Measurements from ENCODE around the gene HEPH. TPM values are rescaled to one million over a fixed set of nuclear protein-coding genes. Genes with fewer than 3 reads are reported as not detected.

HEPH gene
- total and polyA plus RNA-seq, 9 of the 15 experiments (the other 6 are each of a cell fraction or from before 2014, with no cell fraction given): 22.4 to 67.6 (median 42.9) TPM

DNA sequence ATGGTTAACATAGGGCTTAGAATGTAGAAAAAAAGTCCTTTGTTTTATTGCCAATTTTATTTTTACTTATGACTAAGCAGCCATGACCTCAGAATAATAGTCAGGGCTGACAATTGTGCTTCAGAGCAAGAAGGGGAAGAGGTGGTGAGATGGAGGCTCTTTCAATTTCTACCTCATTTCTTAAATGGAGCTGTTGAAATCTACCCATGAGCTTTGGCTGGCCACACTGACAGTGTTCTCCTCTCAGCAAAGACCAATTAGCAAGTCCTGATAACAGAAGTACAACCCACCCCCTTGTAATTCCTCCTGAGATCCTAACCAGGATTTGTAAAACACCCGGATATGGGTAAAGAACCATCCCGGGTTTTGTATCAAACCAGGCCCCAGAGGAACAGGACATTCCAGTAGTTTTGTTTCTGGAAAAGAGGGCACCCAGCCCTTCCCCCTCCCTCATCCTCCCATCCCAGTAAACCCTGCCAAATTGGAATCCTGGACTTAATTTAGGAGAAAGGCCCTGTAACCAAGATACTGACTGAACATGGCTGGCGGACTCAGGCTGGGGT lies at the start of gene HEPH (continued):
- TF ChIP-seq ASH1L (IDR thresholded peaks at IDR 0.05; ENCODE audit: borderline replicate concordance, low read depth, partially characterized antibody) (no peak), MTF1 (CRISPR knock-in tag; IDR thresholded peaks at IDR 0.05; ENCODE audit: borderline replicate concordance) (no peak), HCFC1 (IDR thresholded peaks at IDR 0.05; ENCODE audit: low read depth, low read length) (0 out of 2 replicates have a peak, but pooled peaks have one; percentile 28), PCBP1 (IDR thresholded peaks at IDR 0.05; ENCODE audit: low read depth, low read length, poor library complexity, severe bottlenecking) (no peak), ZNF184 (CRISPR knock-in tag; IDR thresholded peaks at IDR 0.05) (no peak), POLR2A (conservative IDR thresholded peaks at IDR 0.05) (peak; percentile 72), RBM14 (IDR thresholded peaks at IDR 0.05; ENCODE audit: borderline replicate concordance, insufficient read depth, low read depth, low read length) (no peak), SLC30A9 (CRISPR knock-in tag; IDR thresholded peaks at IDR 0.05) (no peak), SNIP1 (IDR thresholded peaks at IDR 0.05; ENCODE audit: low read depth) (no peak), ZEB2 (IDR thresholded peaks at IDR 0.05) (peak; percentile 20; the same call in 1 of the 2 replicates), NFXL1 (CRISPR knock-in tag; IDR thresholded peaks at IDR 0.05) (no peak), SIN3B (IDR thresholded peaks at IDR 0.05; ENCODE audit: low read depth) (no peak), CBX8 (IDR thresholded peaks at IDR 0.05; ENCODE audit: borderline replicate concordance, extremely low read depth, low read depth, low read length, poor library complexity, severe bottlenecking) (no peak), NR2F6 (CRISPR knock-in tag; IDR thresholded peaks at IDR 0.05) (no peak), EHMT2 (IDR thresholded peaks at IDR 0.05) (peak; percentile 50; the same call in 1 of the 2 replicates), ELF1 (tag; IDR thresholded peaks at IDR 0.05) (0 out of 2 replicates have a peak, but pooled peaks have one; percentile 25), MEF2A (IDR thresholded peaks at IDR 0.05; ENCODE audit: control insufficient read depth, low read depth, low read length) (0 out of 2 replicates have a peak, but pooled peaks have one; percentile 31), PTBP1 (IDR thresholded peaks at IDR 0.05; ENCODE audit: low read depth, low read length) (no peak), L3MBTL2 (IDR thresholded peaks at IDR 0.05) (peak; percentile 22; the same call in 1 of the 2 replicates), BHLHE40 (IDR thresholded peaks at IDR 0.05; ENCODE audit: low read length) (no peak)
- TF ChIP-seq, protein P1, sequence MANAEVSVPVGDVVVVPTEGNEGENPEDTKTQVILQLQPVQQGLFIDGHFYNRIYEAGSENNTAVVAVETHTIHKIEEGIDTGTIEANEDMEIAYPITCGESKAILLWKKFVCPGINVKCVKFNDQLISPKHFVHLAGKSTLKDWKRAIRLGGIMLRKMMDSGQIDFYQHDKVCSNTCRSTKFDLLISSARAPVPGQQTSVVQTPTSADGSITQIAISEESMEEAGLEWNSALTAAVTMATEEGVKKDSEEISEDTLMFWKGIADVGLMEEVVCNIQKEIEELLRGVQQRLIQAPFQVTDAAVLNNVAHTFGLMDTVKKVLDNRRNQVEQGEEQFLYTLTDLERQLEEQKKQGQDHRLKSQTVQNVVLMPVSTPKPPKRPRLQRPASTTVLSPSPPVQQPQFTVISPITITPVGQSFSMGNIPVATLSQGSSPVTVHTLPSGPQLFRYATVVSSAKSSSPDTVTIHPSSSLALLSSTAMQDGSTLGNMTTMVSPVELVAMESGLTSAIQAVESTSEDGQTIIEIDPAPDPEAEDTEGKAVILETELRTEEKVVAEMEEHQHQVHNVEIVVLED (CRISPR knock-in tag; IDR thresholded peaks at IDR 0.05): no peak
- TF ChIP-seq, protein P2, sequence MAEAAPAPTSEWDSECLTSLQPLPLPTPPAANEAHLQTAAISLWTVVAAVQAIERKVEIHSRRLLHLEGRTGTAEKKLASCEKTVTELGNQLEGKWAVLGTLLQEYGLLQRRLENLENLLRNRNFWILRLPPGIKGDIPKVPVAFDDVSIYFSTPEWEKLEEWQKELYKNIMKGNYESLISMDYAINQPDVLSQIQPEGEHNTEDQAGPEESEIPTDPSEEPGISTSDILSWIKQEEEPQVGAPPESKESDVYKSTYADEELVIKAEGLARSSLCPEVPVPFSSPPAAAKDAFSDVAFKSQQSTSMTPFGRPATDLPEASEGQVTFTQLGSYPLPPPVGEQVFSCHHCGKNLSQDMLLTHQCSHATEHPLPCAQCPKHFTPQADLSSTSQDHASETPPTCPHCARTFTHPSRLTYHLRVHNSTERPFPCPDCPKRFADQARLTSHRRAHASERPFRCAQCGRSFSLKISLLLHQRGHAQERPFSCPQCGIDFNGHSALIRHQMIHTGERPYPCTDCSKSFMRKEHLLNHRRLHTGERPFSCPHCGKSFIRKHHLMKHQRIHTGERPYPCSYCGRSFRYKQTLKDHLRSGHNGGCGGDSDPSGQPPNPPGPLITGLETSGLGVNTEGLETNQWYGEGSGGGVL (CRISPR knock-in tag; IDR thresholded peaks at IDR 0.05): no peak
- TF ChIP-seq, protein P3, sequence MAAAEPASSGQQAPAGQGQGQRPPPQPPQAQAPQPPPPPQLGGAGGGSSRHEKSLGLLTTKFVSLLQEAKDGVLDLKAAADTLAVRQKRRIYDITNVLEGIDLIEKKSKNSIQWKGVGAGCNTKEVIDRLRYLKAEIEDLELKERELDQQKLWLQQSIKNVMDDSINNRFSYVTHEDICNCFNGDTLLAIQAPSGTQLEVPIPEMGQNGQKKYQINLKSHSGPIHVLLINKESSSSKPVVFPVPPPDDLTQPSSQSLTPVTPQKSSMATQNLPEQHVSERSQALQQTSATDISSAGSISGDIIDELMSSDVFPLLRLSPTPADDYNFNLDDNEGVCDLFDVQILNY (CRISPR knock-in tag; IDR thresholded peaks at IDR 0.05): no peak
